Activated B cell treated with CpG ODN at 0.5 μM for 24 hours (primary cell): ENCODE data around the gene GORASP1. TPM values are rescaled to one million over a fixed set of nuclear protein-coding genes. Genes with fewer than 3 reads are reported as not detected.

Experiments
- ATAC-seq: fragments of 200-7000 bp; cut with Tn5 transposase; one replicate; pipeline ENCODE4 v1.10.0; 2021; ENCODE audit warnings: low read depth, mild to moderate bottlenecking, moderate library complexity
- CTCF ChIA-PET: fragments of 350-600 bp; sonication (Branson Sonifier 250); formaldehyde crosslinking; loops from one replicate; lab custom pipeline; 2021; ENCODE audit warnings: antibody characterized with exemption; lab: Charles Lee
- POLR2A ChIA-PET: fragments of 350-600 bp; sonication (Branson Sonifier 250); formaldehyde crosslinking; loops from one replicate; lab custom pipeline; 2021; ENCODE audit warnings: antibody characterized with exemption; lab: Charles Lee
- DNase-seq: peaks from one replicate; pipeline ENCODE4 v3.0.0; 2022
- H3K27ac Mint-ChIP-seq: one replicate; pipeline ENCODE4 v1.8.0; 2020; ENCODE audit warnings: mixed read lengths
- H3K27me3 Mint-ChIP-seq: one replicate; pipeline ENCODE4 v1.8.0; 2021; ENCODE audit warnings: mixed read lengths
- H3K36me3 Mint-ChIP-seq: one replicate; pipeline ENCODE4 v1.8.0; 2021; ENCODE audit warnings: low read depth, mixed read lengths
- H3K4me1 Mint-ChIP-seq: one replicate; pipeline ENCODE4 v1.8.0; 2021; ENCODE audit warnings: mixed read lengths
- H3K4me3 Mint-ChIP-seq: one replicate; pipeline ENCODE4 v1.8.0; 2020; ENCODE audit warnings: mild to moderate bottlenecking, mixed read lengths
- H3K9me3 Mint-ChIP-seq: one replicate; pipeline ENCODE4 v1.8.0; 2020; ENCODE audit warnings: mixed read lengths
- intact Hi-C: fragments of 100-400 bp; cut with micrococcal nuclease; formaldehyde crosslinking; loops from one replicate; pipeline ENCODE4 v1.15.1; 2024
- total RNA-seq: library from RNA; stranded (reverse); gene quantifications from 2 replicates; pipeline ENCODE4 v1.2.3, GENCODE V29; 2022
- TF ChIP-seq, protein P1 (sequence below): fragments of 200-600 bp; IDR thresholded peaks from one replicate; pipeline ENCODE4 v1.8.0; 2022; ENCODE audit warnings: antibody characterized with exemption, mild to moderate bottlenecking

The GORASP1 gene
- total RNA-seq, 1 donor from 2014 or later: 47.8 TPM

DNA sequence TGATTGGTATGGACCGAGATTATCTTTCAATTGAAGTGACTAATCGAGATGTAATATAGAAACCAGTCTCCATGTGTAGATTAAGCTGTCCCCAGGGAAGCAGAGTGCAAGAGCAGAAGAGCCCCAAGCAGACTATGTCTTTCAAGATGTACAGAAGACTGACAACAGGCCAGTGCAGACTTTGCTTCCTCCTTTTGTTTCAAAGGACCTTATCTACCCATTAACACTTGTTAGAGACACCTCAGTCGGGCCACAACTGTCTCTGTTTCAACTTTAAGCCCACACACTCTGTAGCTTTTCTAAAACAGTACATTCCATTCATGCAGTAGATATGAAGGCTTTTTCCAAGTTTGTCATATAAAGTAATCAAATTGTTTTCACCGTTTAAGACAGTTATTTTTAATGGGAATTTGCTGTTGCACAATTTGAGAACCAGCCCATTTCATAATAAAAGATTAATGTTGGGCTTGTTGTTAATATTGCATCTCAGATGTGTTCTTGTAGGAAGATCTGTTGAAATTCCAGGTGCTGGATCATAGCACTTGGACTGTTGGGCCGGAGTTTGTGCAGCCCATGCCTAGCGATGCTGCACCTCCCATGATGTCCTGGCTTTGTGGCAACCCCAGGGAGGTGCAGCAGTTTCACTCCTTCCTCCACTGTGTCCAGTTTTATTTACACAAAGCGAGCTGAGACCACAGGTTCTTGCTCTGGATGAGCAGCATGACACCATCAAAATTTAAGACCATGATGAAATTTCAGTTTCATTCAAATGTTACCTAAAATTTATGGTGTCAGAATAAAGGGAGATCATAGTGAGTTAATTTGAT lies 12.4 kb downstream of the GORASP1 start:
- Mint-ChIP-seq H3K27me3 (no peaks in the 10 kb centered on the region), H3K36me3 (peaks cover 94% of the 10 kb centered on the region), H3K27ac (no peak overlapping the region), H3K4me3 (no peak overlapping the region), H3K4me1 (no peaks in the 10 kb centered on the region), H3K9me3 (no peaks in the 10 kb centered on the region)
- intact Hi-C loops: no loop called here
- ChIA-PET POLR2A (no interaction called here), CTCF (interaction anchor here (1.3 to 1.7 kb wide), 2 partner anchors 193 kb away, joined by 3 to 6 read pairs; no protein-coding TSS in a partner anchor)
- TF ChIP-seq, protein P1, sequence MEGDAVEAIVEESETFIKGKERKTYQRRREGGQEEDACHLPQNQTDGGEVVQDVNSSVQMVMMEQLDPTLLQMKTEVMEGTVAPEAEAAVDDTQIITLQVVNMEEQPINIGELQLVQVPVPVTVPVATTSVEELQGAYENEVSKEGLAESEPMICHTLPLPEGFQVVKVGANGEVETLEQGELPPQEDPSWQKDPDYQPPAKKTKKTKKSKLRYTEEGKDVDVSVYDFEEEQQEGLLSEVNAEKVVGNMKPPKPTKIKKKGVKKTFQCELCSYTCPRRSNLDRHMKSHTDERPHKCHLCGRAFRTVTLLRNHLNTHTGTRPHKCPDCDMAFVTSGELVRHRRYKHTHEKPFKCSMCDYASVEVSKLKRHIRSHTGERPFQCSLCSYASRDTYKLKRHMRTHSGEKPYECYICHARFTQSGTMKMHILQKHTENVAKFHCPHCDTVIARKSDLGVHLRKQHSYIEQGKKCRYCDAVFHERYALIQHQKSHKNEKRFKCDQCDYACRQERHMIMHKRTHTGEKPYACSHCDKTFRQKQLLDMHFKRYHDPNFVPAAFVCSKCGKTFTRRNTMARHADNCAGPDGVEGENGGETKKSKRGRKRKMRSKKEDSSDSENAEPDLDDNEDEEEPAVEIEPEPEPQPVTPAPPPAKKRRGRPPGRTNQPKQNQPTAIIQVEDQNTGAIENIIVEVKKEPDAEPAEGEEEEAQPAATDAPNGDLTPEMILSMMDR: no peak
- ATAC-seq (no peak), DNase-seq (no peak)

DNA sequence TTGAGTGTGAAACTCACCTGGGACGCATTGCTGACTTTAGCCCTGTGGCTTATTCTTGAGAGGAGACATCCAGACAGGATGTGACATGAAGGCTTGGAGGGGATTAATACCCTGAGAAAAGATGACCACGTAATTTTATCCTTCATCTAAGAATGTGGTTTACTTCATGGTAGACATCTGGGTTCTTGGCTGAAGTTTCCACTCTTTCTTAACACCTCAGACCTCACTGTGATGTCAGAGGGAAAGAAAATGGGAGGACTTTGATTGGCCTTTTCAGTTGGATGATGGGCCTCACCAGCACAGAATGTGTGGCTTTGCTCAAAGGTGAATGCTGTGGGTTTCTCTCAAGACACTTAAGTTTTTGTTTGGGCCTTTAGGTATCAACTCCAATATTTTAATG lies 16.5 kb downstream of the GORASP1 start:
- no peaks in the 10 kb centered on the region for H3K27me3 Mint-ChIP-seq
- no peak overlapping the region for H3K27ac Mint-ChIP-seq
- no peaks in the 10 kb centered on the region for H3K9me3 Mint-ChIP-seq
- H3K36me3 Mint-ChIP-seq: peaks cover 91% of the 10 kb centered on the region
- CTCF ChIA-PET: no interaction called here
- TF ChIP-seq, protein P1: no peak
- DNase-seq: no peak
- H3K4me3 Mint-ChIP-seq: no peak overlapping the region
- intact Hi-C loops: no loop called here
- no peak for ATAC-seq
- peaks cover 14% of the 10 kb centered on the region for H3K4me1 Mint-ChIP-seq
- POLR2A ChIA-PET: no interaction called here

DNA sequence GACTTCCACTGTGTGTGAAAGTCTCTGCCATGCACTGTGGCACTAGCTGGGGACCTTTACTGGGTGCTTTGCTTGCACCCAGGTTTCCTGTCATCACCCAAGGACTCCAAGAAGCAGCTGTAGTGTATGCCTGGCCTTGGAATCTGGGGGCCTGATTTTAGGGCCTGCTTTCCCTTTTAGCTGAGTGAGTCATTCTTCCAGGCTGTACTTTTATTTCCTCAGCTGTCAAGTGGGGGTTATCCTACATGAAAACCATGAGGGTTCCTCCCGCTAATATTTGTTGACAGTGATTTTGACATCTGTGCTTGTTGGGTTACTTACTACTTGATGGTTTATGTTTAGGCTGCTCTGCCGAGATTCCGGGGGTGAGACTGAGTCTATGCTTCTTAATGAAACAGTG lies 18.5 kb downstream of the GORASP1 start:
- intact Hi-C loops: loop anchor here (5.0 kb wide), 1 partner anchor 198 kb away; no protein-coding TSS in a partner anchor
- ATAC-seq (no peak), DNase-seq (no peak)
- CTCF ChIA-PET: no interaction called here
- POLR2A ChIA-PET: no interaction called here
- Mint-ChIP-seq H3K36me3 (peaks cover 81% of the 10 kb centered on the region), H3K9me3 (no peaks in the 10 kb centered on the region), H3K4me1 (peaks cover 20% of the 10 kb centered on the region), H3K27ac (no peak overlapping the region), H3K4me3 (no peak overlapping the region), H3K27me3 (no peaks in the 10 kb centered on the region)
- TF ChIP-seq, protein P1: no peak

DNA sequence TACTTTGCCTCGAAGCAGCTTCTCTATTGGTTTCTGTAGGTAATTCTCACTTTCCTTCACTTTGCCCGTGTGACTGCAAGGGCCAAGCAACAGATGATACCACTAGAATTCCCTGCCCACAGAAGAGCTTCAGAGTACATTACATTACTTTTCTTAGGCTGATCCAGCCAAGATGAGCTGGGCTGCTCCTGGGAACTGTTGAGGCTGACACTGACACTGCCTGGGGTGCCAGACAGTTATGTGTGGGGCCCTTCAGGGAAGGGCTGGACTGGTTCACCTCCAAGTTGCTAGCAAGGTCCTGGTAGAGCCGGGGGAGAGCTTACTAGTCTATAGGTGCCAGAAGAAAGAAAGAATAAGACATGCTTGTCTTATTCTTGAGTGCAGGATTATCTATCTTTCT lies 19.0 kb downstream of the GORASP1 start:
- H3K4me3 Mint-ChIP-seq: no peak overlapping the region
- intact Hi-C loops: loop anchor here (5.0 kb wide), 1 partner anchor 199 kb away; no protein-coding TSS in a partner anchor
- no peak overlapping the region for H3K27ac Mint-ChIP-seq
- H3K36me3 Mint-ChIP-seq: peaks cover 79% of the 10 kb centered on the region
- ATAC-seq: no peak
- TF ChIP-seq, protein P1: no peak
- H3K4me1 Mint-ChIP-seq: peaks cover 21% of the 10 kb centered on the region
- POLR2A ChIA-PET: no interaction called here
- no peaks in the 10 kb centered on the region for H3K9me3 Mint-ChIP-seq
- CTCF ChIA-PET: no interaction called here
- no peaks in the 10 kb centered on the region for H3K27me3 Mint-ChIP-seq
- no peak for DNase-seq

DNA sequence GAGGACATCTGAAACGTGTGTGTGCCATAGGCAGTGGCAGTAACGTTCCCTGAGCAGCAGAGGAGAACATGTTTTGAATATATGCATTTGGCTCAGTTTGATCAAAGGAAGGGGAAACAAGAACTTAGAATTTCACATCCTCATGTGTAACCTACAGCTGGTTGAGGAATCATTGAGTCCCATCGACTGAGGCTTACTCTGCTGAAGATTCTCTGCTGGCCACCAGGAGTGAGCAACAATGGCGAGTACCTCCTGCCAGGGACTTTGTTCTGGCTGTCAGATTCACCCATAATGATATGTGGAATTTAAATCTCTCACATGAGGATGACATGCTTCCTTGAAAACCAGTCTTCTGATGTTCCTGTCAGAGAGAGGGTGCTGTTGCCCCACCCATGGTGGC lies 21.3 kb downstream of the GORASP1 start:
- TF ChIP-seq, protein P1: no peak
- intact Hi-C loops: loop anchor here (5.0 kb wide), 1 partner anchor 201 kb away; no protein-coding TSS in a partner anchor
- peaks cover 76% of the 10 kb centered on the region for H3K36me3 Mint-ChIP-seq
- peaks cover 25% of the 10 kb centered on the region for H3K4me1 Mint-ChIP-seq
- no peaks in the 10 kb centered on the region for H3K27me3 Mint-ChIP-seq
- ChIA-PET POLR2A (no interaction called here), CTCF (interaction anchor here (1.0 to 2.0 kb wide), 4 partner anchors 16 to 206 kb away, joined by 3 to 8 read pairs (median 5); no protein-coding TSS in a partner anchor)
- ATAC-seq (peak; percentile 92), DNase-seq (no peak)
- H3K27ac Mint-ChIP-seq: peak overlapping the region; percentile 67
- H3K4me3 Mint-ChIP-seq: peak overlapping the region; percentile 37
- no peaks in the 10 kb centered on the region for H3K9me3 Mint-ChIP-seq
